ENCODE results near the gene TYMS.

Gene TYMS

GRCh38 chr18:712401-713134, 55.1 kb downstream of the TYMS start, which contains the start of gene ENOSF1:
Gene ENOSF1 (minus strand): TSS chr18:712630. CDS start chr18:712587, 43 bp downstream.
- no peak for DNase-seq (ENCODE audit: low read depth)

GRCh38 chr18:713135-713490, 55.7 kb downstream of the TYMS start:
- no peak for DNase-seq (ENCODE audit: low read depth)

DNA sequence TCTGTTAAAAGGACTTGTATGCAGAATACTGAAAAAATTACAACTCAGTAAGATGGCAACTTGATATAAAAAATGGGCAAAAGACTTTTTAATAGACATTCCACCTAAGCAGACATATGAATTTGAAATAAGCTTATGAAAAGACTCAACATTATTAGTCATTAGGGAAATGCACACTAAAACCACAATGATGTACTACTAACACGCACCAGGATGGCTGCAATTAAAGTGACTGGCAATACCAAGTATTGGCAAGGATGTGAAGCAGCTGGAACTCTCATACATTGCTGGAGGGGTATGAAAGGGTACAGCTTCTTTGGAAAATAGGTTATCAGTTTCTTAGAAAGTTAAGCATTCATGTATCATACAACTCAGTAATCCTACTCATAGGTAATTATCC, 58.2 kb downstream of the TYMS start:
- DNase-seq (ENCODE audit: low read depth): no peak

- DNase-seq (ENCODE audit: low read depth): no peak
These were observed 59.5 kb downstream of the TYMS start for GRCh38 chr18:717003-717402.
